ENCODE measurements around the gene OR7G1.
"Not testable (repeated sequence)": the region's sequence is repeated elsewhere in the genome, so short reads cannot be mapped to it uniquely, and the experiment has no call there.

OR7G1 gene

GRCh38 chr19:9076901-9077300 lies 38.7 kb downstream of the OR7G1 start:
- no peak for DNase-seq

- no peak for DNase-seq
Observed at GRCh38 chr19:9075064-9075949, 40.3 kb downstream of the OR7G1 start.

- no peak for DNase-seq
Observed at GRCh38 chr19:9073806-9074205, 41.8 kb downstream of the OR7G1 start.

GRCh38 chr19:9071720-9072119 lies 43.8 kb downstream of the OR7G1 start:
- not testable (repeated sequence) for DNase-seq

GRCh38 chr19:9070066-9070465 lies 45.5 kb downstream of the OR7G1 start:
- no peak for DNase-seq

GRCh38 chr19:9065457-9066014 lies 50.0 kb downstream of the OR7G1 start:
- no peak for DNase-seq
